PC-9 (cell line): ENCODE measurements around the gene KLK4.

Experiments
- CTCF ChIP-seq: fragments of 200-600 bp; sonication (generic); conservative IDR thresholded peaks from 2 replicates; pipeline ENCODE4 v1.6.1; 2017; ENCODE audit warnings: mixed run types, antibody characterized with exemption, mild to moderate bottlenecking, moderate library complexity
- EZH2 ChIP-seq: fragments of 200-600 bp; sonication (generic); IDR thresholded peaks from 2 replicates; pipeline ENCODE4 v1.8.0; 2017; ENCODE audit warnings: antibody characterized with exemption, low read depth

- TF ChIP-seq CTCF: no peak
- TF ChIP-seq EZH2: no peak
Measured at GRCh38 chr19:50921426-50922316, 10.5 kb upstream of the KLK4 start.
